Activated naive CD4-positive, alpha-beta T cell treated with anti-CD3 and anti-CD28 coated beads for 36 hours (primary cell): ENCODE data around the gene GSTO1. TPM values are rescaled to one million over a fixed set of nuclear protein-coding genes. Genes with fewer than 3 reads are reported as not detected.

Experiments used
- CTCF ChIA-PET: fragments of 350-600 bp; sonication (Branson Sonifier 250); formaldehyde crosslinking; loops from one replicate; lab custom pipeline; 2021; ENCODE audit warnings: antibody characterized with exemption; lab: Charles Lee
- DNase-seq: peaks from one replicate; pipeline ENCODE4 v3.0.0-alpha.2; 2020
- H3K27ac Mint-ChIP-seq: one replicate; pipeline ENCODE4 v1.8.0; 2021; ENCODE audit warnings: mild to moderate bottlenecking, mixed read lengths
- H3K27me3 Mint-ChIP-seq: one replicate; pipeline ENCODE4 v1.8.0; 2021; ENCODE audit warnings: low read depth, mixed read lengths
- H3K36me3 Mint-ChIP-seq: one replicate; pipeline ENCODE4 v1.8.0; 2021; ENCODE audit warnings: low read depth, mixed read lengths
- H3K4me1 Mint-ChIP-seq: one replicate; pipeline ENCODE4 v1.8.0; 2021; ENCODE audit warnings: low read depth, mixed read lengths
- H3K4me3 Mint-ChIP-seq: one replicate; pipeline ENCODE4 v1.8.0; 2021; ENCODE audit warnings: mild to moderate bottlenecking, moderate library complexity, mixed read lengths
- H3K9me3 Mint-ChIP-seq: one replicate; pipeline ENCODE4 v1.8.0; 2021; ENCODE audit warnings: mixed read lengths
- intact Hi-C: fragments of 100-400 bp; cut with micrococcal nuclease; formaldehyde crosslinking; loops from one replicate; pipeline ENCODE4 v1.15.1; 2023
- total RNA-seq, 2 experiments: library from RNA; stranded (reverse); gene quantifications; one replicate each; pipeline ENCODE4 v1.2.3, GENCODE V29; 2021

The GSTO1 gene
- total RNA-seq, 2 experiments from 2014 or later = 197 to 201 TPM

GRCh38 chr10:104284846-104285245, 30.2 kb downstream of the GSTO1 start:
- intact Hi-C loops = no loop called here
- no peaks in the 10 kb centered on the region for H3K27me3 Mint-ChIP-seq
- no peak overlapping the region for H3K27ac Mint-ChIP-seq
- H3K9me3 Mint-ChIP-seq = no peaks in the 10 kb centered on the region
- H3K4me1 Mint-ChIP-seq = no peaks in the 10 kb centered on the region
- H3K36me3 Mint-ChIP-seq = no peaks in the 10 kb centered on the region
- DNase-seq = no peak
- CTCF ChIA-PET = interaction anchor here (0.5 to 14.9 kb wide), 3 partner anchors 8 to 661 kb away, joined by 3 to 195 read pairs (median 9); no protein-coding TSS in a partner anchor
- no peak overlapping the region for H3K4me3 Mint-ChIP-seq

DNA sequence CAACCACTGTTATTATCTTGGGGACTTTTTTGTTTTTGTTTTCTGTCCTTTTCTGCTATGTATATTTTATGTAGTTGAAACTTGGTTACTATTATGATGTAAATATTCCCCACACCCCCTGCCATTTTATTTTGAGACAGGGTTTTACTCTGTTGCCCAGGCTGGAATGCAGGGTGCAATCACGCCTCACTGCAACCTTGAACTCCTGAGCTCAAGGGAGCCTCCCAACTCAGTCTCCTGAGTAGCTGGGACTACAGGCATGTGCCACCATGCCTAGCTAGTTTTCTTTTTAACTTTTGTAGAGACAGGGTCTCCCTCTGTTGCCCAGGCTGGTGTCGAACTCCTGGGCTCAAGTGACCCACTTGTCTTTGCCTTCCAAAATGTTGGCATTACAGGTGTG, 32.2 kb downstream of the GSTO1 start:
- intact Hi-C loops = no loop called here

GRCh38 chr10:104288355-104288754, 33.7 kb downstream of the GSTO1 start:
- Mint-ChIP-seq H3K36me3 (no peaks in the 10 kb centered on the region), H3K27me3 (peaks cover 3% of the 10 kb centered on the region), H3K9me3 (no peaks in the 10 kb centered on the region), H3K4me3 (no peak overlapping the region), H3K4me1 (peaks cover 15% of the 10 kb centered on the region), H3K27ac (no peak overlapping the region)
- intact Hi-C loops = no loop called here
- DNase-seq = no peak
- CTCF ChIA-PET = interaction anchor here (7.0 to 14.9 kb wide), 2 partner anchors 11 to 61 kb away, joined by 173 to 195 read pairs; no protein-coding TSS in a partner anchor

More for the DNA sequence above, 32.2 kb downstream of the GSTO1 start:
- Mint-ChIP-seq H3K4me3 (no peak overlapping the region), H3K27ac (no peak overlapping the region), H3K27me3 (peaks cover 3% of the 10 kb centered on the region), H3K9me3 (no peaks in the 10 kb centered on the region), H3K36me3 (no peaks in the 10 kb centered on the region), H3K4me1 (peaks cover 6% of the 10 kb centered on the region)
- DNase-seq = no peak
- CTCF ChIA-PET = interaction anchor here (1.4 to 14.9 kb wide), 5 partner anchors 9 to 64 kb away, joined by 3 to 195 read pairs (median 5); no protein-coding TSS in a partner anchor

GRCh38 chr10:104291439-104291951, 36.8 kb downstream of the GSTO1 start:
- H3K4me3 Mint-ChIP-seq = peak overlapping the region; percentile 10
- no peak overlapping the region for H3K27ac Mint-ChIP-seq
- intact Hi-C loops = loop anchor here (1.0 to 5.0 kb wide), 4 partner anchors 14 to 331 kb away; no protein-coding TSS in a partner anchor
- no peaks in the 10 kb centered on the region for H3K36me3 Mint-ChIP-seq
- peaks cover 19% of the 10 kb centered on the region for H3K4me1 Mint-ChIP-seq
- peak; percentile 93 for DNase-seq
- peaks cover 3% of the 10 kb centered on the region for H3K27me3 Mint-ChIP-seq
- H3K9me3 Mint-ChIP-seq = no peaks in the 10 kb centered on the region
- CTCF ChIA-PET = interaction anchor here (0.6 to 14.9 kb wide), 23 partner anchors 8 to 449 kb away, joined by 3 to 201 read pairs (median 6); partner anchors contain the start of genes CFAP58 and ITPRIP

DNA sequence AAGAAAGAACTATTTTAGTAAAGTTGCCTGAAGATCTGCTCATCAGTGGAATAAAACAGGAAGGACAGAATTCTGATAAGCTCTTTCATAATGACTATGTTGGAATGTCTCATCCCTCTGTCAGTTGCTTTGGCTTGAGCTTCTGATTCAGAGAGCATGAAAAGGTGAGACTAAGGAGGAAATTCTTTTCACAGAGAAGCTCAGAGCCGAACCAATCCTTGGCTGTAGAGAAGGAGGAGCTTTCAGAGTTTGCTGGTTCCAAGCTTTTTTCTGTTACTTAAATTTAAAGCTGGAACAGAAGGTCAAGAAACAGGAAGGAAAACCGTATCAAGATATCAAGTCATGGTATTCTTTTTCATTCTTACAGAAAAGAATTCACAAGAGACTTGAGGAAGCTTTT, 38.3 kb downstream of the GSTO1 start:
- Mint-ChIP-seq H3K9me3 (no peaks in the 10 kb centered on the region), H3K27me3 (peaks cover 3% of the 10 kb centered on the region), H3K36me3 (no peaks in the 10 kb centered on the region), H3K4me3 (no peak overlapping the region), H3K4me1 (peaks cover 19% of the 10 kb centered on the region), H3K27ac (no peak overlapping the region)
- CTCF ChIA-PET = interaction anchor here (0.6 to 14.9 kb wide), 13 partner anchors 7 to 372 kb away, joined by 3 to 201 read pairs (median 6); partner anchors contain the start of genes CFAP58 and ITPRIP
- intact Hi-C loops = loop anchor here (5.0 kb wide), 1 partner anchor 329 kb away; no protein-coding TSS in a partner anchor
- no peak for DNase-seq

GRCh38 chr10:104293781-104294321, 39.2 kb downstream of the GSTO1 start:
- Mint-ChIP-seq H3K4me1 (peaks cover 19% of the 10 kb centered on the region), H3K4me3 (no peak overlapping the region), H3K27ac (no peak overlapping the region), H3K9me3 (no peaks in the 10 kb centered on the region), H3K36me3 (no peaks in the 10 kb centered on the region), H3K27me3 (peaks cover 3% of the 10 kb centered on the region)
- CTCF ChIA-PET = interaction anchor here (0.6 to 14.9 kb wide), 6 partner anchors 15 to 124 kb away, joined by 3 to 201 read pairs (median 90); partner anchors contain the start of gene CFAP58
- intact Hi-C loops = loop anchor here (5.0 kb wide), 1 partner anchor 328 kb away; no protein-coding TSS in a partner anchor
- DNase-seq = no peak

DNA sequence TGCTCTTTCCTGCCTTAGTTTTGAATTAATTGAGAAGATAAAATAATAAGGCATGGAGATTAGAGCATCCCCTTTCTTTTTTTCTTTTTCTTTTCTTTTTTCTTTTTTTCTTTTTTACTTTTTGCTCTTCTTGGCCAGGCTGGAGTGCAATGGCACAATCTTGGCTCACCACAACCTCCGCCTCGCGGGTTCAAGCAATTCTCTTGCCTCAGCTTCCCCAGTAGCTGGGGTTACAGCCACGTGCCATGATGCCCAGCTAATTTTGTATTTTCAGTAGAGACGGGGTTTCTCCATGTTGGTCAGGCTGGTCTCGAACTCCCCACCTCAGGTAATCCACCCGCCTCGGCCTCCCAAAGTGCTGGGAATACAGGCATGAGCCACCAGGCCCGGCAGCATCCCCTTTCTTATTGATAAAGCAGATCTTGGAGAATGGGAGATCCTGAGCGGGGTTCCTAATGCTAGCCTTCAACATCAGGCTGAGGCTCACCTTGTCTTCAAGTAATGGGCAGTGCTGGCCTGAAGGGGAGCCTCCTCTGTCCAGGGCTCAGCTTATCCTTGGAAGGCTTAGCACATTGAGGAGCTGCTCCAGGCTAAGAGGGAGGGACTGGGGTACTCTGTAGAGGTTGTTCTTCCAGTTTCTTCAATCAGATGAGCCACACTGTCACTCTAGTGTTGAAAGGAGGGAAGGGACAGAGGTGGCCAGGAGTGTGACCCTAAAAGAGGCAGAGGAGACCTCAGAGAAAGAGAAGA, 42.2 kb downstream of the GSTO1 start:
- no peak for DNase-seq
- Mint-ChIP-seq H3K9me3 (no peaks in the 10 kb centered on the region), H3K27me3 (no peaks in the 10 kb centered on the region), H3K4me1 (peaks cover 35% of the 10 kb centered on the region), H3K27ac (no peak overlapping the region), H3K36me3 (no peaks in the 10 kb centered on the region), H3K4me3 (no peak overlapping the region)
- intact Hi-C loops = no loop called here
- CTCF ChIA-PET = interaction anchor here (0.5 to 14.9 kb wide), 8 partner anchors 10 to 202 kb away, joined by 4 to 201 read pairs (median 6); partner anchors contain the start of gene CFAP58

- Mint-ChIP-seq H3K27me3 (no peaks in the 10 kb centered on the region), H3K4me3 (no peak overlapping the region), H3K4me1 (peaks cover 29% of the 10 kb centered on the region), H3K9me3 (no peaks in the 10 kb centered on the region), H3K27ac (no peak overlapping the region), H3K36me3 (no peaks in the 10 kb centered on the region)
- intact Hi-C loops = no loop called here
- DNase-seq = peak; percentile 63
- CTCF ChIA-PET = interaction anchor here (0.6 to 11.4 kb wide), 12 partner anchors 9 to 268 kb away, joined by 3 to 201 read pairs (median 4); partner anchors contain the start of gene CFAP58
Observed at GRCh38 chr10:104297697-104298660, 43.3 kb downstream of the GSTO1 start.

DNA sequence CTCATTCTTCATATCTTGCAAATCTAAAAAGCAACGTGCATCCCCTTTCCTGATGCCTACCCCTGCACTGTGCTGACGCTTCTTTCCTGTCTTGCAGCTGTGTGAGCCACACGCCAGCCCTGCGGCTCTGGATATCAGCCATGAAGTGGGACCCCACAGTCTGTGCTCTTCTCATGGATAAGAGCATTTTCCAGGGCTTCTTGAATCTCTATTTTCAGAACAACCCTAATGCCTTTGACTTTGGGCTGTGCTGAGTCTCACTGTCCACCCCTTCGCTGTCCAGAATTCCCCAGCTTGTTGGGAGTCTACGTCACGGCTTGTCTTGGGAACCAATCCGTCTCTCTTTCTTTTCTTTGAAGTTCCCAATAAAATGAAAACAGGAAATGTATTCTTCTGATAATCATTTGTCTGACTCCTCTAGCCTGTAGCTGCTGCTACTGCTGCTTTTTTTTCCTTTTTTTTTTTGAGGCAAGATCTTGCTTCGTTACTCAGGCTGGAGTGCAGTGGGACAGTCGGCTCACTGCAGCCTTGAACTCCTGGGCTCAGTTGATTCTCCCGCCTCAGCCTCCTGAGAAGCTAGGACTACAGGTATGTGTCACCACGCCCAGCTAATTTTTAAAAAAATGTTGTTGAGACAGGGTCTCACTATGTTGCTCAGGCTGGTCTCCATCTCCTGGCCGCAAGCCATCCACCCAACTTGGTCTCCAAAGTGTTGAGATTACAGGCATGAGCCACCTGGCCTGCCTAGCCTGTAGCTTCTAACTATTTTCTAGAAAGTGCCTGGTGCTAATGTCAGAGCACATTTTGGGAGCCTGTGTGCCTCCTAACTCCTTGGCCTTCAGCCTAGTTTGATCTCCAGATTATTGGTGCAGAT, 44.6 kb downstream of the GSTO1 start:
- H3K36me3 Mint-ChIP-seq = peaks cover 2% of the 10 kb centered on the region
- no peaks in the 10 kb centered on the region for H3K9me3 Mint-ChIP-seq
- H3K27me3 Mint-ChIP-seq = no peaks in the 10 kb centered on the region
- no peak overlapping the region for H3K4me3 Mint-ChIP-seq
- H3K4me1 Mint-ChIP-seq = peaks cover 30% of the 10 kb centered on the region
- CTCF ChIA-PET = interaction anchor here (0.9 to 11.4 kb wide), 12 partner anchors 8 to 52 kb away, joined by 3 to 201 read pairs (median 4); no protein-coding TSS in a partner anchor
- DNase-seq = no peak
- intact Hi-C loops = no loop called here
- H3K27ac Mint-ChIP-seq = no peak overlapping the region

- Mint-ChIP-seq H3K4me3 (peak overlapping the region; percentile 64), H3K9me3 (no peaks in the 10 kb centered on the region), H3K4me1 (peaks cover 33% of the 10 kb centered on the region), H3K36me3 (peaks cover 2% of the 10 kb centered on the region), H3K27ac (peak overlapping the region; percentile 78), H3K27me3 (no peaks in the 10 kb centered on the region)
- peak; percentile 55 for DNase-seq
- intact Hi-C loops = no loop called here
- CTCF ChIA-PET = interaction anchor here (0.9 to 11.4 kb wide), 9 partner anchors 8 to 172 kb away, joined by 3 to 201 read pairs (median 4); partner anchors contain the start of gene CFAP58
Observed at GRCh38 chr10:104300002-104300735, 45.5 kb downstream of the GSTO1 start.
